Sigmoid colon (tissue), 3 donors: ENCODE measurements around the gene IQCK.

Experiments used
- POLR2A ChIP-seq, 2 donors: fragments of 450-650 bp; IDR thresholded peaks; one replicate each; pipeline ENCODE4 v1.6.1; 2016; ENCODE audit warnings: antibody characterized with exemption in 2 of 2, mild to moderate bottlenecking in 2 of 2, moderate library complexity in 2 of 2
- TF ChIP-seq, protein P1 (sequence below), 4 experiments: fragments of 450-650 bp in 3 of 4; fragments of 200-600 bp in 1 of 4; IDR thresholded peaks; one replicate each; pipeline ENCODE4 v1.5.1; 2016 to 2019; ENCODE audit warnings: antibody characterized with exemption in 4 of 4, mild to moderate bottlenecking in 3 of 4, moderate library complexity in 2 of 4

DNA sequence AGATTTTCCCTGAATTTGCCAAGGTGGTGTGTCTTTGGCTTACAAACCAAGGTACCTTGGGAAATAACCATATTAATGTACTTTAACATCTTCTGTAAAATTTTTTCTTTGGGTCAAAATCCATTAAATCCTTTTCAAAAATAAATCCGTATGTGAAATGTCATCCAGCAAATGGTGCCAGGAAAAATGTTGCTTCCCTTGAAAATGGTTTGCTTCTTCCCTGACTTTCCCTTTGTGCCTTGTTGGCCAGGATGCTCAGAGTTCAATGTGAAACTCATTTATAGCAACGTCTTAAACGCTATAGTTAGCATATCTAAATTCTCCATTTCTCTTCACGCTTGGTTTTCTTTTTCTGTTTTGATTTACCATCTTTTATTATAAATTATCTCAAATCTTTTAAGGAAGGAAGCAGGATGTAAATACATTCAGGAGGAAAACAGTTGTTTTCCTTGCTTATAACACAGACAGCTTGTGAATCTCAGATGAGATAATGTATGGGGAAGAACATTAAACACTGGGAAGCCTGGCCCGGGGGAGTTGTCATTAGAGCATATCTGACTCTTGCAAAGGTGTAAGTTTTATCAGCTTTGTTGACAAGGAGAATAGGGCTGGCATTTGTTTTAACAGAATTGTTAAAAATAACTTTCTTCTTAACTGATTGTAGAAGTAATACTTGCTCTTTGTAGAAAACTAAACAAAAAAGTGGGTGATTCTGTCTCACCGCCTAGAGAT is 124.5 kb downstream of the IQCK start:
- no peak for TF ChIP-seq POLR2A (IDR thresholded peaks at IDR 0.05)
- TF ChIP-seq, protein P1, sequence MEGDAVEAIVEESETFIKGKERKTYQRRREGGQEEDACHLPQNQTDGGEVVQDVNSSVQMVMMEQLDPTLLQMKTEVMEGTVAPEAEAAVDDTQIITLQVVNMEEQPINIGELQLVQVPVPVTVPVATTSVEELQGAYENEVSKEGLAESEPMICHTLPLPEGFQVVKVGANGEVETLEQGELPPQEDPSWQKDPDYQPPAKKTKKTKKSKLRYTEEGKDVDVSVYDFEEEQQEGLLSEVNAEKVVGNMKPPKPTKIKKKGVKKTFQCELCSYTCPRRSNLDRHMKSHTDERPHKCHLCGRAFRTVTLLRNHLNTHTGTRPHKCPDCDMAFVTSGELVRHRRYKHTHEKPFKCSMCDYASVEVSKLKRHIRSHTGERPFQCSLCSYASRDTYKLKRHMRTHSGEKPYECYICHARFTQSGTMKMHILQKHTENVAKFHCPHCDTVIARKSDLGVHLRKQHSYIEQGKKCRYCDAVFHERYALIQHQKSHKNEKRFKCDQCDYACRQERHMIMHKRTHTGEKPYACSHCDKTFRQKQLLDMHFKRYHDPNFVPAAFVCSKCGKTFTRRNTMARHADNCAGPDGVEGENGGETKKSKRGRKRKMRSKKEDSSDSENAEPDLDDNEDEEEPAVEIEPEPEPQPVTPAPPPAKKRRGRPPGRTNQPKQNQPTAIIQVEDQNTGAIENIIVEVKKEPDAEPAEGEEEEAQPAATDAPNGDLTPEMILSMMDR (IDR thresholded peaks at IDR 0.05): no peak
